WTC11 (cell line): ENCODE measurements around the gene LTBP1. TPM values are rescaled to one million over a fixed set of nuclear protein-coding genes. Genes with fewer than 3 reads are reported as not detected.

Source experiments
- ATAC-seq: fragments of 200-7000 bp; cut with Tn5 transposase; 2 replicates; pipeline ENCODE4 v1.10.0; 2021; ENCODE audit warnings: mild to moderate bottlenecking, moderate library complexity
- CTCF ChIA-PET: fragments of 300-600 bp; sonication (Branson Sonifier 250); formaldehyde crosslinking; loops from one replicate; lab custom pipeline; 2021; ENCODE audit warnings: antibody characterized with exemption; lab: Charles Lee
- POLR2A ChIA-PET: fragments of 350-600 bp; sonication (Branson Sonifier 250); formaldehyde crosslinking; loops from one replicate; lab custom pipeline; 2021; ENCODE audit warnings: antibody characterized with exemption; lab: Charles Lee
- DNase-seq: peaks from one replicate; pipeline ENCODE4 v3.0.0; 2021; ENCODE audit warnings: low spot score
- H3K27ac Mint-ChIP-seq: 2 replicates; pipeline ENCODE4 v1.8.0; 2021; ENCODE audit warnings: mixed read lengths
- H3K27me3 Mint-ChIP-seq: 2 replicates; pipeline ENCODE4 v1.8.0; 2021; ENCODE audit warnings: low read depth, mild to moderate bottlenecking, moderate library complexity, mixed read lengths
- H3K36me3 Mint-ChIP-seq: 2 replicates; pipeline ENCODE4 v1.8.0; 2021; ENCODE audit warnings: mixed read lengths
- H3K4me1 Mint-ChIP-seq: 2 replicates; pipeline ENCODE4 v1.8.0; 2022; ENCODE audit warnings: mixed read lengths
- H3K4me3 Mint-ChIP-seq: 2 replicates; pipeline ENCODE4 v1.8.0; 2021; ENCODE audit warnings: mild to moderate bottlenecking, moderate library complexity, mixed read lengths
- H3K9me3 Mint-ChIP-seq: 2 replicates; pipeline ENCODE4 v1.8.0; 2021; ENCODE audit warnings: mixed read lengths
- CBFB ChIP-seq: sonication (generic); formaldehyde crosslinking; IDR thresholded peaks from 2 replicates; pipeline ENCODE4 v1.8.1; 2022; ENCODE audit warnings: mild to moderate bottlenecking, low read depth, missing genetic modification reagents
- GABPB1 ChIP-seq: sonication (generic); formaldehyde crosslinking; IDR thresholded peaks from 2 replicates; pipeline ENCODE4 v1.8.1; 2023; ENCODE audit warnings: mild to moderate bottlenecking, missing genetic modification reagents
- NFATC4 ChIP-seq: fragments of 250-450 bp; sonication (Bioruptor Pico); IDR thresholded peaks from 2 replicates; pipeline ENCODE4 v1.9.0; 2021; ENCODE audit warnings: mild to moderate bottlenecking
- SMAD3 ChIP-seq: sonication (generic); formaldehyde crosslinking; IDR thresholded peaks from 2 replicates; pipeline ENCODE4 v1.8.0; 2022; ENCODE audit warnings: missing genetic modification reagents, mild to moderate bottlenecking, borderline replicate concordance
- TCF7 ChIP-seq: sonication (generic); formaldehyde crosslinking; IDR thresholded peaks from 2 replicates; pipeline ENCODE4 v1.8.0; 2022; ENCODE audit warnings: mild to moderate bottlenecking, low read depth, missing genetic modification reagents, moderate library complexity
- ZNF219 ChIP-seq: sonication (generic); formaldehyde crosslinking; IDR thresholded peaks from 2 replicates; pipeline ENCODE4 v1.8.0; 2023; ENCODE audit warnings: missing genetic modification reagents, mild to moderate bottlenecking, borderline replicate concordance
- total RNA-seq: library from RNA; stranded (reverse); gene quantifications from 3 replicates; pipeline ENCODE4 v1.2.3, GENCODE V29; 2021
- TF ChIP-seq, protein P1 (sequence below): sonication (generic); formaldehyde crosslinking; IDR thresholded peaks from 2 replicates; pipeline ENCODE4 v1.8.1; 2022; ENCODE audit warnings: mild to moderate bottlenecking, moderate library complexity, missing genetic modification reagents
- TF ChIP-seq, protein P2 (sequence below): sonication (generic); formaldehyde crosslinking; IDR thresholded peaks from 2 replicates; pipeline ENCODE4 v1.8.1; 2023; ENCODE audit warnings: mild to moderate bottlenecking, missing genetic modification reagents
- TF ChIP-seq, protein P3 (sequence below): sonication (generic); formaldehyde crosslinking; conservative IDR thresholded peaks from 2 replicates; pipeline ENCODE4 v1.8.1; 2023; ENCODE audit warnings: mild to moderate bottlenecking, low read depth, missing genetic modification reagents, moderate library complexity
- TF ChIP-seq, protein P4 (sequence below): sonication (generic); formaldehyde crosslinking; IDR thresholded peaks from 2 replicates; pipeline ENCODE4 v1.8.1; 2022; ENCODE audit warnings: missing genetic modification reagents, borderline replicate concordance
- TF ChIP-seq, protein P5 (sequence below): sonication (generic); formaldehyde crosslinking; conservative IDR thresholded peaks from 2 replicates; pipeline ENCODE4 v1.8.1; 2022; ENCODE audit warnings: mild to moderate bottlenecking, missing genetic modification reagents
- TF ChIP-seq, protein P6 (sequence below): sonication (generic); formaldehyde crosslinking; IDR thresholded peaks from 2 replicates; pipeline ENCODE4 v1.8.1; 2023; ENCODE audit warnings: mild to moderate bottlenecking, missing genetic modification reagents
- TF ChIP-seq, protein P7 (sequence below): sonication (generic); formaldehyde crosslinking; IDR thresholded peaks from 2 replicates; pipeline ENCODE4 v1.8.0; 2022; ENCODE audit warnings: mild to moderate bottlenecking, missing genetic modification reagents

Gene LTBP1
- total RNA-seq, 1 experiment from 2014 or later, result 33.6 TPM

DNA sequence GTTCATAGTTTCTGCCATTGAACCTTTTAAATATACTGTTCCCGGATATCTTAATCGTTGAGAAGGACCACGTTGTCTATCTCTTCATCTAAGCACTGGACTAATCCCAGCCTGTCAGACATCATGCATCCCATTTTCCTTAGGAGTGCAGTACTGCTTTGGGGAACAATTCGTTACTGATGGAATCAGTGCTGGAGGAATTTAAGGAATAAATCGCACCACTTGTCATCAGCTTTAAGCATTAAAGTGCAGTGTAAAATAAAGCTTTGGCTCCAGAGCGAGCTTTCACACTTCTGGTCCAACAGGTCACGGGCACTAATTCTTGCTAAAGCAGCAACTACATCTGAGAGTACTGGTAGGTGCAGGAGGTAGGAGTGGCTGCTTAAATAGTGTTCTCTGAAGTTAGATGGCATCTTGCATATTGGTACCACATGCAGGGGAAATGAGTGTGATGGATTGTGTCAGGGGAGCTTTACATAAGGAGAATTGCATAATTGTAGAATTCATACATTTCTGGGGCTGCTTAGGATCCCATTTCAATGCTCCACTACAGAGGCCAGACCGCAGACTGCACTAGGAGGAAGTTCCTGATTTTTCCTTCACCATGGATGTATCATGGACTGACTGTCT, 424.0 kb downstream of the LTBP1 start:
- peaks cover 11% of the 10 kb centered on the region for H3K4me1 Mint-ChIP-seq
- H3K9me3 Mint-ChIP-seq, result no peaks in the 10 kb centered on the region
- H3K36me3 Mint-ChIP-seq, result no peaks in the 10 kb centered on the region
- ChIA-PET POLR2A (no interaction called here), CTCF (interaction anchor here (0.7 kb wide), 1 partner anchor 9 kb away, joined by 3 read pairs; no protein-coding TSS in a partner anchor)
- TF ChIP-seq TCF7 (CRISPR knock-in tag), result no peak
- TF ChIP-seq, protein P1, sequence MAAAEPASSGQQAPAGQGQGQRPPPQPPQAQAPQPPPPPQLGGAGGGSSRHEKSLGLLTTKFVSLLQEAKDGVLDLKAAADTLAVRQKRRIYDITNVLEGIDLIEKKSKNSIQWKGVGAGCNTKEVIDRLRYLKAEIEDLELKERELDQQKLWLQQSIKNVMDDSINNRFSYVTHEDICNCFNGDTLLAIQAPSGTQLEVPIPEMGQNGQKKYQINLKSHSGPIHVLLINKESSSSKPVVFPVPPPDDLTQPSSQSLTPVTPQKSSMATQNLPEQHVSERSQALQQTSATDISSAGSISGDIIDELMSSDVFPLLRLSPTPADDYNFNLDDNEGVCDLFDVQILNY, result no peak
- TF ChIP-seq, protein P2, sequence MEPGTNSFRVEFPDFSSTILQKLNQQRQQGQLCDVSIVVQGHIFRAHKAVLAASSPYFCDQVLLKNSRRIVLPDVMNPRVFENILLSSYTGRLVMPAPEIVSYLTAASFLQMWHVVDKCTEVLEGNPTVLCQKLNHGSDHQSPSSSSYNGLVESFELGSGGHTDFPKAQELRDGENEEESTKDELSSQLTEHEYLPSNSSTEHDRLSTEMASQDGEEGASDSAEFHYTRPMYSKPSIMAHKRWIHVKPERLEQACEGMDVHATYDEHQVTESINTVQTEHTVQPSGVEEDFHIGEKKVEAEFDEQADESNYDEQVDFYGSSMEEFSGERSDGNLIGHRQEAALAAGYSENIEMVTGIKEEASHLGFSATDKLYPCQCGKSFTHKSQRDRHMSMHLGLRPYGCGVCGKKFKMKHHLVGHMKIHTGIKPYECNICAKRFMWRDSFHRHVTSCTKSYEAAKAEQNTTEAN, result no peak
- TF ChIP-seq, protein P3, sequence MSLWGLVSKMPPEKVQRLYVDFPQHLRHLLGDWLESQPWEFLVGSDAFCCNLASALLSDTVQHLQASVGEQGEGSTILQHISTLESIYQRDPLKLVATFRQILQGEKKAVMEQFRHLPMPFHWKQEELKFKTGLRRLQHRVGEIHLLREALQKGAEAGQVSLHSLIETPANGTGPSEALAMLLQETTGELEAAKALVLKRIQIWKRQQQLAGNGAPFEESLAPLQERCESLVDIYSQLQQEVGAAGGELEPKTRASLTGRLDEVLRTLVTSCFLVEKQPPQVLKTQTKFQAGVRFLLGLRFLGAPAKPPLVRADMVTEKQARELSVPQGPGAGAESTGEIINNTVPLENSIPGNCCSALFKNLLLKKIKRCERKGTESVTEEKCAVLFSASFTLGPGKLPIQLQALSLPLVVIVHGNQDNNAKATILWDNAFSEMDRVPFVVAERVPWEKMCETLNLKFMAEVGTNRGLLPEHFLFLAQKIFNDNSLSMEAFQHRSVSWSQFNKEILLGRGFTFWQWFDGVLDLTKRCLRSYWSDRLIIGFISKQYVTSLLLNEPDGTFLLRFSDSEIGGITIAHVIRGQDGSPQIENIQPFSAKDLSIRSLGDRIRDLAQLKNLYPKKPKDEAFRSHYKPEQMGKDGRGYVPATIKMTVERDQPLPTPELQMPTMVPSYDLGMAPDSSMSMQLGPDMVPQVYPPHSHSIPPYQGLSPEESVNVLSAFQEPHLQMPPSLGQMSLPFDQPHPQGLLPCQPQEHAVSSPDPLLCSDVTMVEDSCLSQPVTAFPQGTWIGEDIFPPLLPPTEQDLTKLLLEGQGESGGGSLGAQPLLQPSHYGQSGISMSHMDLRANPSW (CRISPR knock-in tag), result no peak
- TF ChIP-seq SMAD3, result no peak
- no peak for TF ChIP-seq GABPB1 (CRISPR knock-in tag)
- TF ChIP-seq ZNF219 (CRISPR knock-in tag), result no peak
- TF ChIP-seq, protein P4, sequence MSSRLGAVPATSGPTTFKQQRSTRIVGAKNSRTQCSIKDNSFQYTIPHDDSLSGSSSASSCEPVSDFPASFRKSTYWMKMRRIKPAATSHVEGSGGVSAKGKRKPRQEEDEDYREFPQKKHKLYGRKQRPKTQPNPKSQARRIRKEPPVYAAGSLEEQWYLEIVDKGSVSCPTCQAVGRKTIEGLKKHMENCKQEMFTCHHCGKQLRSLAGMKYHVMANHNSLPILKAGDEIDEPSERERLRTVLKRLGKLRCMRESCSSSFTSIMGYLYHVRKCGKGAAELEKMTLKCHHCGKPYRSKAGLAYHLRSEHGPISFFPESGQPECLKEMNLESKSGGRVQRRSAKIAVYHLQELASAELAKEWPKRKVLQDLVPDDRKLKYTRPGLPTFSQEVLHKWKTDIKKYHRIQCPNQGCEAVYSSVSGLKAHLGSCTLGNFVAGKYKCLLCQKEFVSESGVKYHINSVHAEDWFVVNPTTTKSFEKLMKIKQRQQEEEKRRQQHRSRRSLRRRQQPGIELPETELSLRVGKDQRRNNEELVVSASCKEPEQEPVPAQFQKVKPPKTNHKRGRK (CRISPR knock-in tag), result no peak
- TF ChIP-seq, protein P5, sequence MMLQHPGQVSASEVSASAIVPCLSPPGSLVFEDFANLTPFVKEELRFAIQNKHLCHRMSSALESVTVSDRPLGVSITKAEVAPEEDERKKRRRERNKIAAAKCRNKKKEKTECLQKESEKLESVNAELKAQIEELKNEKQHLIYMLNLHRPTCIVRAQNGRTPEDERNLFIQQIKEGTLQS (CRISPR knock-in tag), result no peak
- no peak for TF ChIP-seq NFATC4
- no peak for TF ChIP-seq CBFB (CRISPR knock-in tag)
- TF ChIP-seq, protein P6, sequence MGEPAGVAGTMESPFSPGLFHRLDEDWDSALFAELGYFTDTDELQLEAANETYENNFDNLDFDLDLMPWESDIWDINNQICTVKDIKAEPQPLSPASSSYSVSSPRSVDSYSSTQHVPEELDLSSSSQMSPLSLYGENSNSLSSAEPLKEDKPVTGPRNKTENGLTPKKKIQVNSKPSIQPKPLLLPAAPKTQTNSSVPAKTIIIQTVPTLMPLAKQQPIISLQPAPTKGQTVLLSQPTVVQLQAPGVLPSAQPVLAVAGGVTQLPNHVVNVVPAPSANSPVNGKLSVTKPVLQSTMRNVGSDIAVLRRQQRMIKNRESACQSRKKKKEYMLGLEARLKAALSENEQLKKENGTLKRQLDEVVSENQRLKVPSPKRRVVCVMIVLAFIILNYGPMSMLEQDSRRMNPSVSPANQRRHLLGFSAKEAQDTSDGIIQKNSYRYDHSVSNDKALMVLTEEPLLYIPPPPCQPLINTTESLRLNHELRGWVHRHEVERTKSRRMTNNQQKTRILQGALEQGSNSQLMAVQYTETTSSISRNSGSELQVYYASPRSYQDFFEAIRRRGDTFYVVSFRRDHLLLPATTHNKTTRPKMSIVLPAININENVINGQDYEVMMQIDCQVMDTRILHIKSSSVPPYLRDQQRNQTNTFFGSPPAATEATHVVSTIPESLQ (CRISPR knock-in tag), result no peak
- TF ChIP-seq, protein P7, sequence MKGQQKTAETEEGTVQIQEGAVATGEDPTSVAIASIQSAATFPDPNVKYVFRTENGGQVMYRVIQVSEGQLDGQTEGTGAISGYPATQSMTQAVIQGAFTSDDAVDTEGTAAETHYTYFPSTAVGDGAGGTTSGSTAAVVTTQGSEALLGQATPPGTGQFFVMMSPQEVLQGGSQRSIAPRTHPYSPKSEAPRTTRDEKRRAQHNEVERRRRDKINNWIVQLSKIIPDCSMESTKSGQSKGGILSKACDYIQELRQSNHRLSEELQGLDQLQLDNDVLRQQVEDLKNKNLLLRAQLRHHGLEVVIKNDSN (CRISPR knock-in tag), result no peak
- H3K27me3 Mint-ChIP-seq, result no peaks in the 10 kb centered on the region
- DNase-seq (no peak), ATAC-seq (no peak)
- no peak overlapping the region for H3K4me3 Mint-ChIP-seq
- H3K27ac Mint-ChIP-seq, result no peak overlapping the region
